Measurements from ENCODE around the gene SUPT20H.
A peak's percentile ranks its signal among the peaks of the same experiment; 100 is the strongest.

SUPT20H gene

DNA sequence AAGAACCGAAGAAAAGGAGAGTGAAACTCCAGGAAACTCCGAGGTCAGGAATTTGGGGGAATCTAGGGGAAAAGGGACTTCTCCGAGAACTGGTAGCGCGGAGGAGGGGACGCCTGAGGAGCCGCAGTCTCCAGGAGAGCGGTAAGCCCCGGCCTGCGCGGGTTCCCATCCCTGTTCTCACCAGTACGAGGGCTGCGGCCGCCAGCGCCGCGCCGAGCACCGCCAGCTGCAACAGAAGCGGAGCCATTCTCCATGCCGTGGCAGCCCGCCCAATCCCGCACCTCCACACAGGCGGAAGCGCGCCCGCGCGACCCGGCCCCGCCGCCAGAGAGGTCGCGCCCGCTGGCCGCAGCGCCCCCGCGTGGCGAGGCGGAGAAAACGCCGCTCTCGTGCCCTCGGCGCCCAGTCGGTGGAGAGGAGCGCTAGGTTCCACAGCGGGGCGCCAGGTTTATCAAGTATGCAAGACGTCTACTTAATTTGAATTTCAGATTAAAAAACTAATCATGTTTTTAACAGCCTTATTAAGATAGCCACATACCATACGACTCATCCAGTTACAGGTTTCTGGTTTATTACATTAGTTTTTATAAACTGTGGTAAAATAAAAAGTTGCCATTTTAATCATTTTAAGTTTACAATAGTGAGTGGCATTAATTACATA, 60.3 kb downstream of the SUPT20H start, which contains the start of gene ALG5:
Gene ALG5, minus strand, starts transcription at position 287 of the 661 bp plus-strand sequence. Its CDS starts 40 bp downstream, at position 247.
- peak; percentile 67 to 74 for DNase-seq (ENCODE audit: low read depth in 2 of 2)

DNA sequence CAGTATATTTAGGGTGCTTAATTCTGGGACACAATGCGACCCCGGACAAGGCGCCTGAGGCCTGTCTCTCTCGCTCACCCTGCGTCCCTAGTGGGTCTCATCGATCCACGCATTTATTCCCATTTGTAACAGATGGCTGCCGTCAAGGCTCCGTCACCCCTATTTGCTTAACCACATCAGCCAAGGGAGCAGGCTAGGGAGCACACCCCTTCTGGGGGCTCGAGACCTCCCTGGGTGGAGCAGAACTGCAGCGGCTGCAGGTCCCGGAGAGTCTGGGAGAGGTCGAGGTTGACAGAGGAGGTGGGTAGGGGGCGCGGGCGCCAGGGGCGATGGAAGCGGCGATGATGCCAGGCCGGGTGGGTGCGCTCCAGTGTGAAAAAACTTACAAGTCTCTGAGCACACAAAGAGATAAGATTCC, 60.9 kb downstream of the SUPT20H start:
- DNase-seq (ENCODE audit: low read depth in 2 of 2) = no peak

DNA sequence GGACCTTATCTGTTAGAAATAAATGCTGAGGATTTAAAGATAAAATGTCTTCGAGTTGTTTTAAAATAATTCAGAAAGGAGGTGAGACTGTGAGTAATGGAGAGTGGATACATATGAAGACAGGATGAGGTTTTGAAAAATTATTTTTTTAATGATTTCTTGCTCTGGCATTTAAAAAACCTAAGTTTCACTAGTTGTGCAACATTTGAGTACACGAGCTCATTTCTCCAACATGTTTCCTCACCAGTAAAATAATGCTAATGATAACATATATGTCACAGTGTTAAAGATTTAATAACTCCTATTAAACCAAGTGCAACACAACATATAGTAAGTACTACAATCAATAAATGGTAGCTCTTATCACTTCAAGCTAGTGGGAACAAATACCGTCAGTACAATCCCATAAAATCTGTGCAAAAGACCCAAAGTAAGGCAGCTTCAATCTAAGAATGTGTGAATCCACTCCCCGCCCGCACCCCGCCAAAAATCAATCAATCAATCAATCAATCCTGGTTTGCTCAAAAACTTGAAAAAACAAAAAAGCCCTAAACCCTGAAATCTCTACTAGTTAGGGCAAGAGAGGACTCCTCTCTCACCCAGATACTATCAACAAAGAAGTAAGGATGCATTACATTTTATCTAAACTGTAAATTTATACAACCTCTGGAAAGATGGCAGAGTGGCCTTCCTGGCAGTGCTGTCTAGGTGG, 61.6 kb downstream of the SUPT20H start:
- DNase-seq (ENCODE audit: low read depth in 2 of 2) = no peak

DNA sequence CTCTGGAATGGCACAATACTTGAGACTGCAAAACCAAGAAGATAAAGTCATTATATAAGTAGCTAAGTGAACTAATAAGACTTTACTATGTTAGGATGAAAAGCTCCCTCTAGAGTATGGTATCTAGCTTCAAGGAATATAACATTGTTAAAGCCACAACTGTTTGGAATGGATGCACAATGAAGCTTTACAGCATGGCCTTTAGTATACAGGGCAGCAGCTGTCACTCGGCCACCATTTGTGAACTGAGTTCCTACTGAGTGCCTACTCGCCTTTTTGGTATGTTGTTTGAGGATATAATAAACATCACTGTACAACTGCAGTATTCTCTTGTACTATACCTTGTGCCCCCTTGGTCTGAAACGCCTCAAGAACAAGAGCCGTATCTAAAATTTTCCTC, 67.1 kb downstream of the SUPT20H start:
- DNase-seq (ENCODE audit: low read depth in 2 of 2) = no peak

DNA sequence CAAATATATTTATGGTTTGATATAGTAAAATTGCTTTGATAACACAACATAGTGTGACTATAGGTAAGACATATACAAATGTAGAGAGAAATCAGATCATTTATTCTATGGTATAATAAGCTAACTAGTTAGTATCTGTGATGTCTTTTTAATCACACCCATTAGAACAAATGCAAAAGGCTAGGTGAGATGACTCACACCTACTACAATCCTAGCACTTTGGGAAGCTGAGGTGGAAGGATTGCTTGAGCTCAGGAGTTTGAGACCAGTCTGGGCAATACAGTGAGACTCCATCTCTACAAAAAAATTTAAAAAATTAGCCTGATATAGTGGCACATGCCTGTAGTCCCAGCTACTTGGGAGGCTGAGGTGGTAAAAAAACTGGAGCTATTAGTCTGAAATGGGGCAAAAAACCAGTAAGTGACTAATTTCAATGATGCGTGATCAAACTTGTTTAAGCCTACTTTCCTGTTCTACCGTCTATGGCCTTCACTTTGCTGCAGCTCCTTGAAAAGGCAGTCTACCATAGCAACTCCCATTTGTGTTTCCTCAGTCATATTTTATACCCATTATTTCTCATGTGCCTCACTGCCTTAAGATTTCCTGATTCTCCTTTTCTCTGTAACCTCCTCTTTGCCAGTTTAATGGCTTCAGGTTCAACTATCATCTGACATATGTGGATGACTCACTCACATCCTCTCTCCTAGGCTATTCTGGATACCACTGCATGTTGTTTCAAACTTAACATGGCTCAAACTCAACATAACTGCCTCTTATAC, 72.8 kb downstream of the SUPT20H start:
- no peak for DNase-seq (ENCODE audit: low read depth in 2 of 2)

DNA sequence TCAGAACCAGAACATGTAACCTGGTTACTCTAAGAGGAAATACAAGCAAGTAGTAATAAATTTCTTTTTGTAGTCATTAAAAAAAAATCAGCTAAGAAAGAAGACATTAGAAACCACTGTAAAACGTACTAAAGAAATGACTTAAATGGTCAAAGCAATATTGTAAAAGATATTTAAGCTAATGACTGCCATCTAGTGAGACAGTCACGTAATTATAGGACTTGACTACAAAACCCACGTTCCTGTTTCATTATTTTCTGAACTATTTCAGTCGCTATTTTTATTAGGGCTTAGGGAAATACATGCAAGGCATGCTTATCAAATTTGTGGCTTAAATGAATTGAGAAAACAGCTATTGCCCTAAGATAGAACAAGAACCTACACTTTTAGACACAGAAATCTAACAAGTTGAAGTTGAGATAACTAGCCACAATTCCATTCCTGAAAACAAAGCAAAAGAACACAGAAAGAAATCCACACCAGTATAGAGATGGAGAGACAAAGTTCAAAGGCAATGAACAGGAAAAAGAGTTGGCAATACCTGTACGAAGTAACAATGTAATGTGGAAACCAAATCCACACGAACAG, 78.2 kb downstream of the SUPT20H start:
- DNase-seq (ENCODE audit: low read depth in 2 of 2) = peak in 1 of 2 experiments; percentile 24

DNA sequence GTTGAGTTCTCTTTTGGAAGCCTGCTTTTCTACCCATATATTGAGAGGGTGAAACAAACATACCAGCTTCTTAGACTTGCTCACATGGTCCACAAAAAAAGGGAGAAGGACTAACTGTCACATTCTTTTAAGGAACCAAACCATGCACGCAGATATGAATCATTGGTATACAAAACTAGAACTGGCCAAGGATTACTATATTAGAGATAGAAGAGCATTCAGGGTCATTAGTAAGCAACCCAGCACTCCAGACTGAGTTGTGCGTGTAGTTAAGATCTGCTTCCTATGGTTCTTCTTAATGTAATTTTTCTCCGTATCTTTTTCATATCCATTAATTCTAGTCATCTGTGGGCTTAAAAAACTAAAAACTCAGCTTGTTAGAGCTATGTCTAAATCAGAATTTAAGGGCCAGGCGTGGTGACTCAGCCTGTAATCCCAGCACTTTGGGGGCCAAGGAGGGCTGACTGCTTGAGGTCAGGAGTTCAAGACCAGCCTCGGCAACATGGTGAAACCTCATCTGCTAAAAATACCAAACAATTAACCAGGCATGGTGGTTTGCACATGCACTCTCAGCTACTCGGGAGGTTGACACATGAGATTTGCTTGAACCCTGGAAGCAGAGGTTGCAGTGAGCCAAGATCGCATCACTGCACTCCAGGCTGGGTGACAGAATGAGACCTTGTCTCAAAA, 80.0 kb downstream of the SUPT20H start:
- DNase-seq (ENCODE audit: low read depth in 2 of 2) = no peak

DNA sequence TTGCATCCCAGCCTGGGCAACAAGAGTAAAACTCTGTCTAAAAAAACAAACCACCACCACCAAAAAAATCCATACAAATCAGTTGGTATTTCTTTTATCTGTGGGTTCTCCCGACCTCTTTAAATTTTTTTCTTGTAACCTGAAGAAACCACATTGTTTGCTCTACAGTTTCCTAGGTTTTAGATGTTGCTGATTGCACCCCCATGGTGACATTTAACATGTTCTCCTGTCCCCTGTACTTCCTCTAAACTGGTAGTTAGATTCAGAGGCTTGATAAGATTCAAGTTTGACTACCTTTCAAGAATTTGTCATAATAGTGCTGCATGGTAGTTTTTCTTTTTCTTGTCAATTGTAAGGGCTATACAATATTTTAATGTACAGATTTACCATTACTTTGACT, 84.3 kb downstream of the SUPT20H start:
- no peak for DNase-seq (ENCODE audit: low read depth in 2 of 2)

DNA sequence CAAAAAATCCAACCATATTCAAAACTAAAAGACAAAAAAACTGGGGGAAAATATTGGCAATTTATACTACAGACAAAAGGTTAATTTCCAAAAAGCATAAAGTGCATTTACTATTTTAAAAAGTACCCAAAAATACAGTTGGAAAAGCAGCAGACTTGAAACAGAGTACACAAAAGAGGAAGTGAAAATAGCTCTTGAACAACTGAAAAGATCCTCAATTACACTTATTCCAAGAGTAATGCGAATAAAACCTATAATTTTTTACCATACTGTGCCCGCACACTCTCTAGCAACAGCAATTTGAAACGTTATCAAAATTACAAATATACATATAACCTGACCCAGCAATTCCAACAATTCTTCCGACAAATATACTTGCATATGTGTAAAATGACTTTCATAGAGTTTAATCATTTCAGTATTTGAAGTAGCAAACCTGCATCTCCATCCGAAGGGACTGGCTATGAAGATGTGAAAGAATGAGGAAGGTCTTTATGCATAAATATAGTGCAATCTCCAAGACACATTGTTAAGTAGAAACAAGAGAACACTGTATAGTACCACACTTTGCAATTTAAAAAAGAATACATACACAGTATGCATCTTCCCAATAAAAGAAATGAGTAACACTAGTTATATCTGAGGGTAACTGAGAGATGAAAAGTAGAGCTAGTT, 85.7 kb downstream of the SUPT20H start:
- DNase-seq (ENCODE audit: low read depth in 2 of 2) = no peak

DNA sequence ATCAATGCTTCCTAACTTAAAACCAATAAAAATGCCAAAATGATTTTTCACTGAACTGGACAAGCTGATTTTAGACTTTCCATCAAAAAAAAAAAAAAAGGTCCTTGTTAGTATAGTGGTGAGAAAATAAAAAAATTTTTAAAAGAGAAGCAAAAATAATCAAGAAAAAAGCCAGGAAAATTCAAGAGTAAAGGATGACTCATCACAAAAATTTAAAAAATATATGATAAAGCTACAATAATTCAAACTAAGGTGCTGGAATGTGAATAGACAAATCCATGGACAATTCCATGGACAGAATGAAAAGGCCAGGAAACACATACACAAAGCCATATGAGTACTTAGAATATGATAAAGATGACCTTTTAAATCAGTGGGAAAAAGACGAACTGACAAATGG, 86.5 kb downstream of the SUPT20H start:
- DNase-seq (ENCODE audit: low read depth in 2 of 2) = no peak

DNA sequence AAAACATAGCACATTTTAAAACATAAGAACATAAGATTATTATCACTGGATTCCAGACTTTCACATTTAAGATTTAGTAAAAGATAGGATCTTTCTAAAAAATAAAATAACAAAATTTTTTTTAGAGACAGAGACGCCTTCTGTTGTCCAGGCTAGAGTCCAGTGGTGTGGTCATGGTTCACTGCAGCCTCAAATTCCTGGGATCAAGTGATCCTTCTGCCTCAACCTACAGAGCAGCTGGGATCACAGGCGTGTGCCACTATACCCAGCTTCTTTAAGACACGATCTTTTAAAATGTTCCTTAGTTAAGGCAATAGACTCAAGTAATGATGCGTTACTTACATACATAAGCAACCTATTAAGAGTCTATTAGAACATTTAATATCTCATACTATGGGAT, 93.1 kb downstream of the SUPT20H start:
- DNase-seq (ENCODE audit: low read depth in 2 of 2) = no peak

DNA sequence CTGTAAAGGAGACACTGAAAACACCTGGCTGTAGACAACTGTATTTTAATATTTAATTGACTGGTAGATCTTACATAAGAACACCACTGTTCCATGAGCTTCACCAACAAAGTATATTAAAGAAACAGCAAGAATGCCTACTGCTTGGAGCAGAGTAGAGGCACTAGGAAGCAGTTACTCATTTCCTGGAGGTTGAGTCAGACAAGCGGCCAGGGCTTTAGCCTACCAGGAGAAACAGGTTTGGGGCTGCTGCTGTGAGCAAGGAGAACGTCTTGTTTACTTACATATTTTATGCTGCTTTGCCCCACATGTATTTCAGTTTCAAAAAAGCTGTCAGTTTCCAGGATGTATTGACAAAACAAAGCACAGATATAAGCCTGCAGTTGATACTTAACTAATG, 93.7 kb downstream of the SUPT20H start:
- DNase-seq (ENCODE audit: low read depth in 2 of 2) = peak; percentile 12 to 20

DNA sequence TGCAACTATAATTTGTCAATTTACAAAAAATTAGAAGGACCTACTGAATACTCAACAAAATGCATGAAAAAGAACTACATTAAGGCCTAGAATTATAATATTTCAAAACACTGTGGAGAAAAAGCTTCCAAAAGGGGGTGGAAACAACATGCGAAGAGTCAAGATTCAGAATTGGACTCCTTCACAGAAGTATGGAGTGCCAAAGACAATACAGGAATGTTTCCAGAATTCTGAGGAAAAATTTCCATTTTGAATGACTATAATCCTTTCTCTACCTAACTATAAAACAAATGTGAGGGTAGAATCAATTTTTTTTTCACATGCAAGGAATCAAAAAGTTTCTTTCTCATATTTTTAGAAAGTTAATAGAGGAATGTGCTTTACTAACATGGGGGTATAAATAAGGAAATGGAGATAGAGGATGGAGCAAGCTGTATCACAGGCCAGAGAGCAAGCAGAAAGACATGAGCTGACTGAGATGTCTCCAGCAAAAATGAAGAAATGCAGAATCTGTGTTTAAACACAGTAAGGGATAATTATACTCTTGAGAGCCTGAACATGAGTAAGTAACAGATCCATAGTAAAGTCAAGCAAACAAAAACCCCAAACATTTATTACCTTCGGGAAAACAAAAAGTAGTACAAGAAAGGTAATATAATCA, 99.9 kb downstream of the SUPT20H start:
- no peak for DNase-seq (ENCODE audit: low read depth in 2 of 2)
